ENCODE measurements around the gene GABRA6.
"Not testable (repeated sequence)": the region's sequence is repeated elsewhere in the genome, so short reads cannot be mapped to it uniquely, and the experiment has no call there.

The GABRA6 gene

GRCh38 chr5:161685461-161685860 lies at the start of gene GABRA6:
TSS of gene GABRA6 (plus strand) at chr5:161685721. CDS start at chr5:161685990, 269 bp downstream.
- FAIRE-seq, result no peak

GRCh38 chr5:161637591-161637990 lies 47.9 kb upstream of the GABRA6 start:
- no peak for FAIRE-seq

GRCh38 chr5:161641444-161641843 lies 44.1 kb upstream of the GABRA6 start:
- FAIRE-seq, result no peak

- no peak for FAIRE-seq
These were observed 40.3 kb upstream of the GABRA6 start for GRCh38 chr5:161645264-161645663.

- not testable (repeated sequence) for FAIRE-seq
These were observed 33.6 kb upstream of the GABRA6 start for GRCh38 chr5:161651926-161652325.

GRCh38 chr5:161660806-161661205 lies 24.7 kb upstream of the GABRA6 start:
- FAIRE-seq, result no peak

- FAIRE-seq, result peak; percentile 80
These were observed 22.1 kb upstream of the GABRA6 start for GRCh38 chr5:161663431-161663830.

GRCh38 chr5:161676103-161676502 lies 9.4 kb upstream of the GABRA6 start:
- FAIRE-seq, result no peak

- FAIRE-seq, result no peak
These were observed 628 bp downstream of the GABRA6 start for GRCh38 chr5:161686149-161686548.

GRCh38 chr5:161686881-161687280 lies 1.4 kb downstream of the GABRA6 start:
- no peak for FAIRE-seq

GRCh38 chr5:161687316-161687715 lies 1.8 kb downstream of the GABRA6 start:
- no peak for FAIRE-seq

- no peak for FAIRE-seq
These were observed 6.4 kb downstream of the GABRA6 start for GRCh38 chr5:161691911-161692310.

GRCh38 chr5:161697001-161697400 lies 11.5 kb downstream of the GABRA6 start:
- FAIRE-seq, result no peak

- FAIRE-seq, result no peak
These were observed 14.5 kb downstream of the GABRA6 start for GRCh38 chr5:161700065-161700464.

- FAIRE-seq, result no peak
These were observed 18.0 kb downstream of the GABRA6 start for GRCh38 chr5:161703528-161703927.

- no peak for FAIRE-seq
These were observed 21.9 kb downstream of the GABRA6 start for GRCh38 chr5:161707382-161707781.

GRCh38 chr5:161709239-161709638 lies 23.7 kb downstream of the GABRA6 start:
- no peak for FAIRE-seq

- FAIRE-seq, result no peak
These were observed 27.5 kb downstream of the GABRA6 start for GRCh38 chr5:161713042-161713441.

GRCh38 chr5:161719157-161719556 lies 33.6 kb downstream of the GABRA6 start:
- FAIRE-seq, result no peak

- peak; percentile 14 for FAIRE-seq
These were observed 34.9 kb downstream of the GABRA6 start for GRCh38 chr5:161720460-161720859.

GRCh38 chr5:161734741-161735140 lies 49.2 kb downstream of the GABRA6 start:
- FAIRE-seq, result no peak

GRCh38 chr5:161740433-161740832 lies 54.9 kb downstream of the GABRA6 start:
- no peak for FAIRE-seq

- no peak for FAIRE-seq
These were observed 58.8 kb downstream of the GABRA6 start for GRCh38 chr5:161744276-161744675.

GRCh38 chr5:161745392-161745791 lies 59.9 kb downstream of the GABRA6 start:
- no peak for FAIRE-seq

- no peak for FAIRE-seq
These were observed 65.7 kb downstream of the GABRA6 start for GRCh38 chr5:161751265-161751664.

Measured in A204.1 (cell line).